Calu3 (cell line): ENCODE results near the gene WASF3. TPM values are rescaled to one million over a fixed set of nuclear protein-coding genes. Genes with fewer than 3 reads are reported as not detected.

Experiments used
- BruUV-seq: library from RNA; stranded (reverse); fragments of 400-500 nt; replicated peaks from 2 replicates; lab custom pipeline; 2021; lab: Mats Ljungman, UMichigan
- CTCF ChIA-PET: fragments of 300-600 bp; sonication (Branson Sonifier 250); formaldehyde crosslinking; loops from one replicate; lab custom pipeline; 2022; ENCODE audit warnings: antibody characterized with exemption; lab: Charles Lee
- DNase-seq: peaks from one replicate; pipeline ENCODE4 v3.0.0; 2022
- H3K27ac Mint-ChIP-seq: one replicate; pipeline ENCODE4 v1.8.0; 2022; ENCODE audit warnings: mixed read lengths; ENCODE audit not compliant: unreplicated experiment
- H3K27me3 Mint-ChIP-seq: one replicate; pipeline ENCODE4 v1.8.0; 2022; ENCODE audit warnings: mixed read lengths; ENCODE audit not compliant: unreplicated experiment
- H3K36me3 Mint-ChIP-seq: one replicate; pipeline ENCODE4 v1.8.0; 2022; ENCODE audit warnings: mild to moderate bottlenecking, moderate library complexity, mixed read lengths; ENCODE audit not compliant: insufficient read depth, unreplicated experiment
- H3K4me1 Mint-ChIP-seq: one replicate; pipeline ENCODE4 v1.8.0; 2022; ENCODE audit warnings: mild to moderate bottlenecking, low read depth, mixed read lengths; ENCODE audit not compliant: unreplicated experiment
- H3K4me3 Mint-ChIP-seq: one replicate; pipeline ENCODE4 v1.8.0; 2022; ENCODE audit warnings: mild to moderate bottlenecking, low read depth, moderate library complexity, mixed read lengths; ENCODE audit not compliant: unreplicated experiment
- H3K9me3 Mint-ChIP-seq: one replicate; pipeline ENCODE4 v1.8.0; 2022; ENCODE audit warnings: low read depth, mixed read lengths; ENCODE audit not compliant: unreplicated experiment
- intact Hi-C: fragments of 100-400 bp; cut with micrococcal nuclease; formaldehyde crosslinking; loops from one replicate; pipeline ENCODE4 v1.10.0; 2022; ENCODE audit not compliant: unreplicated experiment
- total RNA-seq: library from RNA; stranded (reverse); gene quantifications from 2 replicates; pipeline ENCODE4 v1.2.3, GENCODE V29; 2022
- TF ChIP-seq, protein P1 (sequence below): fragments of 200-600 bp; IDR thresholded peaks from one replicate; pipeline ENCODE4 v1.8.0; 2022; ENCODE audit warnings: antibody characterized with exemption; ENCODE audit not compliant: unreplicated experiment

Gene WASF3
- total RNA-seq, 1 experiment from 2014 or later, result 8.7 TPM

DNA sequence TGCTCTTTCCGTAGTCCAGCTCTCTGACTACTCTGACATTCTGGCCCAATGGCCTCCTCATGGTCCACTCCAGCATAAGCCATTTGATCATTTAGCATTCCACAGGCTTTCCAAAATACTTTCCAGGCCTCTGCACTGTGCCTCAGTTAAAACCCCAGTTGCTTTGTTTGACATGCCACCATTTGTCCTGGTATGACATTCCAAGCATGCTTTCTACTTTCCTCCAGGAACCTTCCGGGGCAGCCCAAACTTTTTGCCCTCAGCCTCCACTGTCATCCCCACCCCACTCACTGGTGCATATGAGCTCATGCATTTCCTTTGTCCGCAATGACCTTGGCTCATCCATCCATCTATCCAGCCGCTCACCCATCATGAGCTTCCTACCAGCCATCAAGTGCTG, 41.8 kb upstream of the WASF3 start:
- Mint-ChIP-seq H3K4me3 (no peak overlapping the region), H3K27ac (no peak overlapping the region), H3K4me1 (no peaks in the 10 kb centered on the region), H3K36me3 (no peaks in the 10 kb centered on the region), H3K27me3 (peaks cover 64% of the 10 kb centered on the region), H3K9me3 (no peaks in the 10 kb centered on the region)
- CTCF ChIA-PET, result no interaction called here
- DNase-seq, result no peak
- TF ChIP-seq, protein P1, sequence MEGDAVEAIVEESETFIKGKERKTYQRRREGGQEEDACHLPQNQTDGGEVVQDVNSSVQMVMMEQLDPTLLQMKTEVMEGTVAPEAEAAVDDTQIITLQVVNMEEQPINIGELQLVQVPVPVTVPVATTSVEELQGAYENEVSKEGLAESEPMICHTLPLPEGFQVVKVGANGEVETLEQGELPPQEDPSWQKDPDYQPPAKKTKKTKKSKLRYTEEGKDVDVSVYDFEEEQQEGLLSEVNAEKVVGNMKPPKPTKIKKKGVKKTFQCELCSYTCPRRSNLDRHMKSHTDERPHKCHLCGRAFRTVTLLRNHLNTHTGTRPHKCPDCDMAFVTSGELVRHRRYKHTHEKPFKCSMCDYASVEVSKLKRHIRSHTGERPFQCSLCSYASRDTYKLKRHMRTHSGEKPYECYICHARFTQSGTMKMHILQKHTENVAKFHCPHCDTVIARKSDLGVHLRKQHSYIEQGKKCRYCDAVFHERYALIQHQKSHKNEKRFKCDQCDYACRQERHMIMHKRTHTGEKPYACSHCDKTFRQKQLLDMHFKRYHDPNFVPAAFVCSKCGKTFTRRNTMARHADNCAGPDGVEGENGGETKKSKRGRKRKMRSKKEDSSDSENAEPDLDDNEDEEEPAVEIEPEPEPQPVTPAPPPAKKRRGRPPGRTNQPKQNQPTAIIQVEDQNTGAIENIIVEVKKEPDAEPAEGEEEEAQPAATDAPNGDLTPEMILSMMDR, result no peak
- intact Hi-C loops, result no loop called here
- BruUV-seq, result no TSS peak

DNA sequence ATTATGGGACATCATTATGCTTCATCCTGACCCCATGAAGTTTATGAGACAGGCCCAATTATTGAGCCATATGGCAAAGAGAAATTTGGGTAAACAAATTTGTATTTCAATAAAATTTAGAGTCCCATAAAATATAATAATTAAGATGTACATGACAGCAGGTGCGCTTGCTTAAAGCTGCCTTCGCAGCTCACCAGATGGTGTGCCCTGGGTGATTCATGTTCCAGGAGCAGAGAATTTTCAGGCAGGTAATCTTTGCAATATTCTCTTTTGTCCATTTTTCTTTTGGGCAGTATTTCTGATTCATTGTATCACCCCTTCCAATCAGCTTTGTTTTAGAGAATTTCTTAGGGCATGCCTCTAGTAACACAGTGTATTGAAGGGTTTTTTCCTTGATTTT, 39.5 kb upstream of the WASF3 start:
- Mint-ChIP-seq H3K36me3 (no peaks in the 10 kb centered on the region), H3K4me3 (no peak overlapping the region), H3K9me3 (no peaks in the 10 kb centered on the region), H3K27ac (no peak overlapping the region), H3K27me3 (peaks cover 53% of the 10 kb centered on the region), H3K4me1 (no peaks in the 10 kb centered on the region)
- intact Hi-C loops, result no loop called here
- TF ChIP-seq, protein P1, result no peak
- no peak for DNase-seq
- no TSS peak for BruUV-seq
- CTCF ChIA-PET, result no interaction called here

DNA sequence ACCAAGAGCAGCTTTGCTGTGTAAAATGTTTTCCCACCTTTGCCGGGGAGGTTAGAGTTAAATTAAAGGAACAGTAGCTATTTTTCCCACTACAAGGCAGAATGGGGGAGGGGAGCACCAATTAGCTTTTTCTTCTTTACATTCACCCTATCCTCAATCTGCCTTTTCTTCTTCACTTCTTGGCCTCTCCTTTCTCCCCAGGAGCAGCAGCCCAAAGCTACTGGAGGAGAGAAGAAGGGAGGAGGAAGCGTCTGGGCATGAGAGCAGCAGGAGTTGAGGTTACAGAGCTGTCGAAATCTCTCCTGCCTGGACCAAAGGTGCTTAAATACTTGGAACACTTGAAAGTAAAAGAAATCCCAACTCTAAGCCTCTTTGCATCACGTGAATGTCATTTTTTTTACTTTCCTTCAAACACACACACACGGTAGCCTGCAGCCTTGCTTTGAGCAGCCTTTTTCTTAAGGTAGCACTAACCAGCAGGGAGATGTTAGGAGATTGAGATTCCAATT, 39.0 kb upstream of the WASF3 start:
- TF ChIP-seq, protein P1, result no peak
- no peaks in the 10 kb centered on the region for H3K4me1 Mint-ChIP-seq
- H3K4me3 Mint-ChIP-seq, result no peak overlapping the region
- no peak overlapping the region for H3K27ac Mint-ChIP-seq
- peaks cover 53% of the 10 kb centered on the region for H3K27me3 Mint-ChIP-seq
- DNase-seq, result no peak
- intact Hi-C loops, result no loop called here
- H3K36me3 Mint-ChIP-seq, result no peaks in the 10 kb centered on the region
- no peaks in the 10 kb centered on the region for H3K9me3 Mint-ChIP-seq
- BruUV-seq, result no TSS peak
- CTCF ChIA-PET, result no interaction called here

DNA sequence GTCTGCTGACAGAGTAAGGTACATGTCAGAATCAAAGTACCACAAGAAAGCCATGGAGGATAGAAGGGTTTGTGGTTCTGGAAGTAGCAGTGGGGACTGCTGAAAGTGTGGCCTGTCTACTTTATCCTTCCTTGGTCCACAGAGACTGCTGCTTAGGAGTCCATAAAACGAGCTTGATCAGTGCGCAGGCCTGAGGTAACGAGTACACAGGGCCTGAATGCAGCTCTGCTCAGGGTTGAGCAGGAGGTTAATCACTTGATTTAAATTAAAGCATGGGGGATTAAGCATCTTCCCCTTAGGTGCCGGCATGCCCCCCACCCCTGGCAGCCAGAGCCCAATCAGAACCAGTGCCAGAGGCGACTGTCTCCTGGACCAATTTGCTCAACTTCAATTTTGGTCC, 34.9 kb upstream of the WASF3 start:
- Mint-ChIP-seq H3K27me3 (peaks cover 46% of the 10 kb centered on the region), H3K4me1 (no peaks in the 10 kb centered on the region), H3K4me3 (no peak overlapping the region), H3K27ac (no peak overlapping the region), H3K36me3 (no peaks in the 10 kb centered on the region), H3K9me3 (no peaks in the 10 kb centered on the region)
- intact Hi-C loops, result no loop called here
- TF ChIP-seq, protein P1, result no peak
- BruUV-seq, result no TSS peak
- CTCF ChIA-PET, result no interaction called here
- DNase-seq, result no peak
